ENCODE measurements around the gene QSER1. TPM values are rescaled to one million over a fixed set of nuclear protein-coding genes. Genes with fewer than 3 reads are reported as not detected.

QSER1 gene
- total and polyA plus RNA-seq, 4 donors = 3.5 to 59.9 (median 10.6) TPM

DNA sequence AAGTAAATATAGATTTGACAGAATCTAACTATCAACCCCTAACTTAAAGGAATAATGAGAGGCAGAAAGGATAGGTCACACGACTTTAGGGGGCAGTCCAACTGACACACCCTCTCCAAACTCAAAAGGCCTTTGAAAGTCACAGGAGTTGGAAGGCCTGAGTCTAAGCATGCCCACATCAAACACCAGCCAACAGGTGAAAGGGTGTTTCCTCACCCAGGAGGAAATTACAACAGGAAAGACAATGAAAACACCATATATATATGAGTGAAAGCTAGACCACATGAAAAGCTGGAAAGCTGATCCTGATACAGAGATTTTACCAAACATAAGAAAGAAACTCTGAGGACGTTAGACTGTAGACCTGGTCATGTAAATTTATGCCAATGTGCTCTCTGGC, 112.6 kb downstream of the QSER1 start:
- Histone ChIP-seq H3K4me3 (no peak overlapping the region), H3K9me3 (ENCODE audit: control insufficient read depth in 4 of 4, insufficient read depth in 3 of 4, low read length in 3 of 4) (no peaks in the 10 kb centered on the region), H3K4me1 (ENCODE audit: control insufficient read depth in 5 of 5, insufficient read depth in 5 of 5, low read length in 5 of 5) (no peaks in the 10 kb centered on the region), H3K27ac (ENCODE audit: low read depth in 1 of 2, low read length in 1 of 2) (no peak overlapping the region), H3K36me3 (ENCODE audit: control insufficient read depth in 4 of 4, insufficient read depth in 4 of 4, low read length in 4 of 4) (no peaks in the 10 kb centered on the region), H3K27me3 (ENCODE audit: control insufficient read depth in 3 of 3, insufficient read depth in 3 of 3, low read length in 2 of 3) (no peaks in the 10 kb centered on the region), H3K9ac (ENCODE audit: insufficient read depth in 1 of 2, low read length in 2 of 2) (no peak overlapping the region)
- DNase-seq (no peak), ATAC-seq (ENCODE audit: insufficient read depth, low FRiP score) (no peak)
- 66 to 75% methylated on average over 2 of the region's 2 CpGs for WGBS, 2 donors
- TF ChIP-seq, protein P1, sequence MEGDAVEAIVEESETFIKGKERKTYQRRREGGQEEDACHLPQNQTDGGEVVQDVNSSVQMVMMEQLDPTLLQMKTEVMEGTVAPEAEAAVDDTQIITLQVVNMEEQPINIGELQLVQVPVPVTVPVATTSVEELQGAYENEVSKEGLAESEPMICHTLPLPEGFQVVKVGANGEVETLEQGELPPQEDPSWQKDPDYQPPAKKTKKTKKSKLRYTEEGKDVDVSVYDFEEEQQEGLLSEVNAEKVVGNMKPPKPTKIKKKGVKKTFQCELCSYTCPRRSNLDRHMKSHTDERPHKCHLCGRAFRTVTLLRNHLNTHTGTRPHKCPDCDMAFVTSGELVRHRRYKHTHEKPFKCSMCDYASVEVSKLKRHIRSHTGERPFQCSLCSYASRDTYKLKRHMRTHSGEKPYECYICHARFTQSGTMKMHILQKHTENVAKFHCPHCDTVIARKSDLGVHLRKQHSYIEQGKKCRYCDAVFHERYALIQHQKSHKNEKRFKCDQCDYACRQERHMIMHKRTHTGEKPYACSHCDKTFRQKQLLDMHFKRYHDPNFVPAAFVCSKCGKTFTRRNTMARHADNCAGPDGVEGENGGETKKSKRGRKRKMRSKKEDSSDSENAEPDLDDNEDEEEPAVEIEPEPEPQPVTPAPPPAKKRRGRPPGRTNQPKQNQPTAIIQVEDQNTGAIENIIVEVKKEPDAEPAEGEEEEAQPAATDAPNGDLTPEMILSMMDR (IDR thresholded peaks at IDR 0.05; ENCODE audit: control extremely low read depth, extremely low read depth) = no peak

DNA sequence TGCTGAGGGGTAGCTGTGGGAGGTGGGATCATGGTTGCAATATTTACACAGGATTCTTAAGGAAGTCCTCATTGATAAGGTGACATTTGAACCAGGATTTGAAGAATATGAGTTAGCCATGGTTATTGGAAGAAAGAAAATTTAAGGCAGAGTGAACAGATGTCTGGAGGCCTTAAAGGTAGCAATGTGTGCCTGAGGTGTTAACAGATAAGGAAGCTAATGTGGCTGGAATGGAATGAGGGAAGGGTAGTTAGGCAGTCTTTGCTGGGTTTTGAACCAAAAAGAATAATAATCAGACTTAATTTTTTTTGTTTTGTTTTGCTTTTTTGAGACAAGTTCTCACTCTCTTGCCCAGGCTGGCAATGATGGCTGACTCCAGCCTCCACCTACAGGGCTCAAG, 113.4 kb downstream of the QSER1 start:
- no peaks in the 10 kb centered on the region for H3K9me3 ChIP-seq (ENCODE audit: control insufficient read depth in 4 of 4, insufficient read depth in 3 of 4, low read length in 3 of 4)
- H3K4me3 ChIP-seq = no peak overlapping the region
- H3K4me1 ChIP-seq (ENCODE audit: control insufficient read depth in 5 of 5, insufficient read depth in 5 of 5, low read length in 5 of 5) = no peaks in the 10 kb centered on the region
- H3K27ac ChIP-seq (ENCODE audit: low read depth in 1 of 2, low read length in 1 of 2) = no peak overlapping the region
- H3K36me3 ChIP-seq (ENCODE audit: control insufficient read depth in 4 of 4, insufficient read depth in 4 of 4, low read length in 4 of 4) = no peaks in the 10 kb centered on the region
- TF ChIP-seq, protein P1 (IDR thresholded peaks at IDR 0.05; ENCODE audit: control extremely low read depth, extremely low read depth) = no peak
- H3K27me3 ChIP-seq (ENCODE audit: control insufficient read depth in 3 of 3, insufficient read depth in 3 of 3, low read length in 2 of 3) = no peaks in the 10 kb centered on the region
- DNase-seq (no peak), ATAC-seq (ENCODE audit: insufficient read depth, low FRiP score) (no peak)
- no peak overlapping the region for H3K9ac ChIP-seq (ENCODE audit: insufficient read depth in 1 of 2, low read length in 2 of 2)

DNA sequence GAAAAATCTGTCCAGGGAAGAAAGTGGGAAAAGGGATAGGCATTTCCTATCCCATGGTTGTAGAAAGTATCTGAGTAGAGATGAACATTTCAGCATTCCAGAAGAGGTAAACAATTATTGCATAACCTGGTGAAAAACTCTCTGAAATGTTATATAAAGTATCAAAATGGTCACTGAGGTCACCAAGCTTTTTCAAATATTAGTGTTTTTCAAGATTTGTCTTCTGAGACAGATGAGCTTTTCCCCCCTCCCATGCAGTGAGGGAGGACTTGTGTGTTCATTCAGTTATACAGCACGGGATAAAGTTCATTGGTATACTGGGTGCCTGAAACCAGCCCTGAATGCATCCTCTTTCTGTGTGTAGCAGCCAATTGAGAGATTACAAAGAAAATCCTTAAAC, 121.1 kb downstream of the QSER1 start:
- WGBS, 2 donors = 51 to 69% methylated on average over 1 of the region's 1 CpG
- Histone ChIP-seq H3K9ac (ENCODE audit: insufficient read depth in 1 of 2, low read length in 2 of 2) (no peak overlapping the region), H3K4me3 (no peak overlapping the region), H3K9me3 (ENCODE audit: control insufficient read depth in 4 of 4, insufficient read depth in 3 of 4, low read length in 3 of 4) (peaks cover 0 to 4% (median 0%) of the 10 kb centered on the region in 4 donors), H3K27ac (ENCODE audit: low read depth in 1 of 2, low read length in 1 of 2) (no peak overlapping the region), H3K4me1 (ENCODE audit: control insufficient read depth in 5 of 5, insufficient read depth in 5 of 5, low read length in 5 of 5) (peaks cover 0 to 14% (median 3%) of the 10 kb centered on the region in 5 donors), H3K36me3 (ENCODE audit: control insufficient read depth in 4 of 4, insufficient read depth in 4 of 4, low read length in 4 of 4) (no peaks in the 10 kb centered on the region), H3K27me3 (ENCODE audit: control insufficient read depth in 3 of 3, insufficient read depth in 3 of 3, low read length in 2 of 3) (no peaks in the 10 kb centered on the region)
- ATAC-seq (ENCODE audit: insufficient read depth, low FRiP score) (no peak), DNase-seq (no peak)
- TF ChIP-seq, protein P1 (IDR thresholded peaks at IDR 0.05; ENCODE audit: control extremely low read depth, extremely low read depth) = no peak

Data from lung (tissue), 12 donors.